PFSK-1 (cell line): ENCODE measurements around the gene COL25A1.

Experiments used
- FOXP2 ChIP-seq: optimal IDR thresholded peaks from 2 replicates; pipeline ENCODE3; 2011; ENCODE audit warnings: borderline replicate concordance, control low read depth, inconsistent platforms; ENCODE audit not compliant: insufficient read depth; ENCODE audit errors: extremely low read length, extremely low read depth
- POLR2AphosphoS5 ChIP-seq: IDR thresholded peaks from 2 replicates; pipeline ENCODE4 v1.6.1; 2012; ENCODE audit warnings: low read depth, mild to moderate bottlenecking, control low read depth, low read length, moderate library complexity
- REST ChIP-seq, 2 experiments: IDR thresholded peaks; 2 replicates each; pipeline versions ENCODE4 v1.6.1 to v1.8.0; 2011 to 2012; ENCODE audit warnings: low read depth in 2 of 2, low read length in 2 of 2, control low read depth in 1 of 2, inconsistent platforms in 1 of 2, mild to moderate bottlenecking in 1 of 2, moderate library complexity in 1 of 2; ENCODE audit not compliant: insufficient read depth in 1 of 2
- SIN3A ChIP-seq: IDR thresholded peaks from 2 replicates; pipeline ENCODE4 v1.6.1; 2012; ENCODE audit warnings: mild to moderate bottlenecking, low read length, moderate library complexity, borderline replicate concordance; ENCODE audit not compliant: insufficient read depth
- TAF1 ChIP-seq: IDR thresholded peaks from 2 replicates; pipeline ENCODE4 v1.6.1; 2012; ENCODE audit warnings: low read length, control low read depth, borderline replicate concordance; ENCODE audit not compliant: insufficient read depth

COL25A1 gene

GRCh38 chr4:109205186-109205585 is 97.3 kb downstream of the COL25A1 start:
- TF ChIP-seq POLR2AphosphoS5 (no peak), SIN3A (no peak)

DNA sequence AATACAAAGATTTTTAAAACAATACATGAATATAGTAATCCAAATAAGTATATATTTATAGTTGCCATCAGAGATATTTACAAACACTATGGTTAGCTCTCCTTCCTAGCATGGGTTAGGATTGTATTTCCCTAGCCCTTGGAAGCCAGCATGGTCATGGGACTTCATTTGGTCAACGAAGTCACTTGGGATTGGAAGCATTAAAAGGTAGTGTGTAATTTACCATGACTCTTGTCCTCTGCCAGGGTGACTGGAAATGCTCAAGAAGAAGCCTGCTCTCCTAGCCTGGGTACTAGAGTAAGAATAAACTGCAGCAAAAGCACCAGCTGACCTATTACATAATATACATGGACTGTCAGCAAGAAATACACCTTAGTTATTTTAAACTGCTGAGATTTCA is 102.9 kb downstream of the COL25A1 start:
- TF ChIP-seq SIN3A: no peak
- TF ChIP-seq FOXP2: no peak
- no peak for TF ChIP-seq REST (IDR thresholded peaks at IDR 0.05; ENCODE audit: insufficient read depth in 1 of 2, low read depth in 2 of 2, low read length in 2 of 2)
- TF ChIP-seq TAF1: no peak
- no peak for TF ChIP-seq POLR2AphosphoS5

DNA sequence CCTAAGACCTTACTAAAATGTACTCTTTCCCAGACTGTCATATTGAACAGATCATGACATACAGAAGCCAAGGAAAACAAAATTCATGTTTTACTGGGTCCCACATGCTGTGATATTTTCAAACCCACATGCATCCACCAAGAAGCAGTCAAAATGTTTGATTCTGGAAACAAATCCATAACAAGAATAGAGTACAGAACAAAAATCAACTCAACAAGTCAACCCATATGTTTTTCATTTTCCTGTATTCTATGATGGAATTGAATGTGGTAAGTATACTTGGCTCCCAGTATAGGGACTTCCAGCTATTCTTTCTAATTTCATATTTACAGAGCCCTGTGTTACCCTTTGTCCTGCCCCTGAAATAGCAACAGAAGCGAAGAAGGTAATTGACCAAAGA is 106.8 kb downstream of the COL25A1 start:
- TF ChIP-seq SIN3A: no peak
- TF ChIP-seq FOXP2: no peak
- no peak for TF ChIP-seq POLR2AphosphoS5
- no peak for TF ChIP-seq REST (IDR thresholded peaks at IDR 0.05; ENCODE audit: insufficient read depth in 1 of 2, low read depth in 2 of 2, low read length in 2 of 2)
- TF ChIP-seq TAF1: no peak

DNA sequence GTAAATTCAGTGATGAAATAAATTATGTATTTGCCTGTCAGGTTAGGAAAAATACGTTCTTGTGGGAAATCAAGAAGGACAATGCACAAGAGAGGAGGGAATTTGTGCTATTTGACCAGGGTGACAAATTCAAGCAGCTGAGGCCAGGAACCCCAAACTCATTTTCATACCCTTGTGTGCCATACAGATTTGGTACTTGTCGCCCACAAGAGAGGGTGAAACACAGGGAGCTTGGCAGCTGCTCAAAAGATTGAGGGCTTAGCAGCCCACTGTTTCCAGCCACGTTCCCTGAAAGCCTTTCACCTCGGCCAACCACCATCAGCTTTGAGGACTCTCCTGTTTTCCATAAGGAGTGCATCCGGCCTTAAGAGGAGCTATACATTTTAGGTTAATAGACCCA is 111.2 kb downstream of the COL25A1 start:
- no peak for TF ChIP-seq FOXP2
- no peak for TF ChIP-seq SIN3A
- TF ChIP-seq TAF1: no peak
- no peak for TF ChIP-seq REST (IDR thresholded peaks at IDR 0.05; ENCODE audit: insufficient read depth in 1 of 2, low read depth in 2 of 2, low read length in 2 of 2)
- no peak for TF ChIP-seq POLR2AphosphoS5

- no peak for TF ChIP-seq TAF1
Measured at GRCh38 chr4:109186458-109186945, 116.0 kb downstream of the COL25A1 start.

GRCh38 chr4:109185951-109186350 is 116.5 kb downstream of the COL25A1 start:
- TF ChIP-seq POLR2AphosphoS5 (no peak), SIN3A (no peak), REST (IDR thresholded peaks at IDR 0.05; ENCODE audit: insufficient read depth in 1 of 2, low read depth in 2 of 2, low read length in 2 of 2) (no peak), TAF1 (no peak), FOXP2 (no peak)
